Naive thymus-derived CD8-positive, alpha-beta T cell (primary cell): ENCODE results near the gene SCFD2. TPM values are rescaled to one million over a fixed set of nuclear protein-coding genes. Genes with fewer than 3 reads are reported as not detected.
"Not testable (repeated sequence)": the region's sequence is repeated elsewhere in the genome, so short reads cannot be mapped to it uniquely, and the experiment has no call there.

Experiments
- ATAC-seq, 2 donors: fragments of 150-1000 bp; cut with Tn5 transposase in 1 of 2; sonication (Bioruptor Pico), chemical (Tn5 transposase) in 1 of 2; 1 replicate in 1 of 2; 2 replicates in 1 of 2; pipeline ENCODE4 v1.10.0; 2021; ENCODE audit warnings: mild to moderate bottlenecking in 2 of 2, moderate library complexity in 2 of 2
- POLR2A ChIA-PET: fragments of 350-600 bp; sonication (Branson Sonifier 250); formaldehyde crosslinking; loops from one replicate; lab custom pipeline; 2021; ENCODE audit warnings: antibody characterized with exemption; lab: Charles Lee
- DNase-seq, 10 donors: peaks; one replicate each; pipeline versions ENCODE4 v3.0.0 to v3.0.0-alpha.2; 2020 to 2022
- H3K27ac Mint-ChIP-seq, 10 donors: one replicate each; pipeline ENCODE4 v1.8.0; 2020 to 2022; ENCODE audit warnings: mild to moderate bottlenecking in 10 of 10, mixed read lengths in 10 of 10, moderate library complexity in 4 of 10, inconsistent platforms in 1 of 10
- H3K27me3 Mint-ChIP-seq, 5 donors: one replicate each; pipeline ENCODE4 v1.8.0; 2021 to 2022; ENCODE audit warnings: mixed read lengths in 5 of 5
- H3K36me3 Mint-ChIP-seq, 3 donors: one replicate each; pipeline ENCODE4 v1.8.0; 2020 to 2022; ENCODE audit warnings: mixed read lengths in 3 of 3, mild to moderate bottlenecking in 2 of 3, inconsistent platforms in 1 of 3
- H3K4me1 Mint-ChIP-seq, 4 donors: one replicate each; pipeline ENCODE4 v1.8.0; 2021 to 2022; ENCODE audit warnings: mixed read lengths in 4 of 4
- H3K4me3 Mint-ChIP-seq, 10 donors: one replicate each; pipeline ENCODE4 v1.8.0; 2020 to 2022; ENCODE audit warnings: mild to moderate bottlenecking in 10 of 10, mixed read lengths in 10 of 10, moderate library complexity in 6 of 10, inconsistent platforms in 1 of 10
- H3K9me3 Mint-ChIP-seq, 9 donors: one replicate each; pipeline ENCODE4 v1.8.0; 2020 to 2022; ENCODE audit warnings: mixed read lengths in 9 of 9, mild to moderate bottlenecking in 3 of 9, inconsistent platforms in 1 of 9, moderate library complexity in 1 of 9
- polyA plus RNA-seq, 3 donors: library from polyadenylated mRNA; unstranded; fragments of 300-500 nt; fragmentation: Illumina TruSeq; gene quantifications; one replicate each; pipeline ENCODE4 v1.2.3, GENCODE V29; 2021
- total RNA-seq, 8 experiments: library from RNA in 2 of 8; stranded (reverse) in 2 of 8; gene quantifications; one replicate each; pipeline ENCODE4 v1.2.3 and lab custom pipeline; 2021 to 2026

Gene SCFD2
- total RNA-seq (10 to 100 TPM; 14.3 to 14.8 TPM), polyA plus RNA-seq (10 to 100 TPM; 17.2 to 21.7 (median 18.9) TPM), total RNA-seq (lab: John Stamatoyannopoulos, UW) (18.2 to 68.7 (median 41.1) reads per million in 6 experiments)

DNA sequence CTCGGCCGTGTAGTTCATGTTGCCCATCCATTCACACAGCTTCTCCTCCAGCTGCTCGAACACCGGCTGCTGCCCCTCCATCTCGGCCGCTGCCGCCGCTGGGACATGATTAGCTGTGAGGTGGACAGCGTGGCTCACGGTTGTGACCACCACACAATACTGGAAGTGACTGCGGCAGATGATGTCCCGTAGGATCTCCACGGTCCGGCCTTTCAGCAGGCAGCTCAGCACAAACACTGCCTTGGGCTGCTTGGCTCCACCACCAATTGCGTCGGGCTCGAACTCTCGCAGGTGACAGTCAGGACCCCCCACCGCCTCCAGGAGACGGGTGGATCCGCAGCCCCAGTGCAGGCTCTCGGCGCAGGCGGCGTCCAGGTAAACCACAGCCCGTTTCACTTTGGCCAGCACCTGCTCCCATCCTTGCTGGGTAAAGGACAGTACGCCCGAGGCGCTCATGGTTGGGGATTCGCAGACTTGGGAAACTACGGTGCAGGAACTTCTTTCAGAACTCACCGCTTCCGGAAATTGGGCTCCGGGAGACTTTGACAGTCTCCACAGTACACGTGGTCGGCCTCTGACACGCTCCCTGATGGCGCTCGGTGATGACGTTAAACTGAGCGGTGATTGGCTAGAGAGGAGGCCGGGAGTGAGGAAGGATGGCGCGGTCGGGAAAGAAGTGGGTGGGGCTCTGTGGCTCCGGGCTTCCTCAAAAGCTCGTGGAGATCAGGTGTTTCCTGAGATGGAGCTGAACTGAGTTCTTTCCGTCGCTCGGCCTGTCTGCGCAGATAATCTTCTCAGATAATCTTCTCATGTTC lies at the start of gene SCFD2:
Gene SCFD2 (minus strand): TSS at position 576 of the 815 bp plus-strand sequence.
- H3K36me3 Mint-ChIP-seq = peaks cover 0 to 2% (median 0%) of the 10 kb centered on the region in 3 donors
- H3K9me3 Mint-ChIP-seq = no peaks in the 10 kb centered on the region
- H3K27me3 Mint-ChIP-seq = peaks cover 0 to 6% (median 5%) of the 10 kb centered on the region in 5 donors
- H3K4me1 Mint-ChIP-seq = peaks cover 32 to 59% (median 49%) of the 10 kb centered on the region in 4 donors
- ATAC-seq (peak; percentile 95 to 96), DNase-seq (peak; percentile 86 to 98 (median 96))
- H3K4me3 Mint-ChIP-seq = peak within 1 kb of the TSS; percentile 92 to 99 (median 96)
- peak within 1 kb of the TSS; percentile 96 to 99 (median 98) for H3K27ac Mint-ChIP-seq
- POLR2A ChIA-PET = interaction anchor here (0.6 to 3.0 kb wide), 5 partner anchors 7 to 654 kb away, joined by 3 to 23 read pairs (median 4); partner anchors contain the start of gene FIP1L1

DNA sequence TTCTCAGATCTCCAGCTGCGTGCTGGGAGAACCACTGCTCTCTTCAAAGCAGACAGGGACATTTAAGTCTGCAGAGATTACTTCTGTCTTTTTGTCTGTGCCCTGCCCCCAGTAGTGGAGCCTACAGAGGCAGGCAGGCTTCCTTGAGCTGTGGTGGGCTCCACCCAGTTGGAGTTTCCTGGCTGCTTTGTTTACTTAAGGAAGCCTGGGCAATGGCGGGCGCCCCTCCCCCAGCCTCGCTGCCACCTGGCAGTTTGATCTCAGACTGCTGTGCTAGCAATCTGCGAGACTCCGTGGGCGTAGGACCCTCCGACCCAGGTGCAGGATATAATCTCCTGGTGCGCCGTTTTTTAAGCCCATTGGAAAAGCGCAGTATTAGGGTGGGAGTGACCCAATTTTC lies 43.6 kb upstream of the SCFD2 start:
- DNase-seq, ATAC-seq, POLR2A ChIA-PET, H3K27me3 Mint-ChIP-seq: not testable (repeated sequence)
- peaks cover 16 to 71% (median 45%) of the 10 kb centered on the region in 3 donors for H3K36me3 Mint-ChIP-seq
- peaks cover 28 to 61% (median 52%) of the 10 kb centered on the region in 4 donors for H3K4me1 Mint-ChIP-seq
- peak overlapping the region in 2 of 10 donors; percentile 22 to 48 for H3K27ac Mint-ChIP-seq
- H3K9me3 Mint-ChIP-seq = peaks cover 0 to 13% (median 0%) of the 10 kb centered on the region in 9 donors
- peak overlapping the region in 1 of 10 donors; percentile 24 for H3K4me3 Mint-ChIP-seq

DNA sequence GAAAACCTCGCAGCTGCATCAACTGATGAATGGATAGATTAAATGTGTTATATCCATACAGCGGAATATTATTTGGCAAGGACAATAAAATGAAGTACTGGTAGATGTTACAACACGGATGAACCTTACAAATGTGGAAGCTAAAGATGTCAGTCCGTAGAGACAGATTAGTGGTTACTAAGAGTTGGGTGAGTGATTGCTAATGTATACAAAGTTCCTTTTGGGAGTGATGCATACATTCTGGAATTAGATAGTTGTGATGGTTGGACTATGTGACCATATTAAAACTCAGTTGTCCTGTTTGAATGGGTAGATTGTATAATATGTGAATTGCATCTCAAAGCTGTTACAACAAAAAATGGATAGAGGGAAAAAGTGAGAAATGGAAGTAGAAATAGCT lies 14.4 kb upstream of the SCFD2 start:
- H3K27ac Mint-ChIP-seq = no peak overlapping the region
- DNase-seq = no peak
- no peak for ATAC-seq
- H3K4me3 Mint-ChIP-seq = peak overlapping the region in 6 of 10 donors; percentile 40 to 100 (median 72)
- H3K36me3 Mint-ChIP-seq = peaks cover 0 to 41% (median 3%) of the 10 kb centered on the region in 3 donors
- H3K9me3 Mint-ChIP-seq = no peaks in the 10 kb centered on the region
- H3K4me1 Mint-ChIP-seq = peaks cover 13 to 48% (median 41%) of the 10 kb centered on the region in 4 donors
- H3K27me3 Mint-ChIP-seq = peaks cover 0 to 3% (median under 1%) of the 10 kb centered on the region in 5 donors
- POLR2A ChIA-PET = no interaction called here

GRCh38 chr4:53378171-53378482 lies 12.3 kb upstream of the SCFD2 start:
- H3K36me3 Mint-ChIP-seq = peaks cover 0 to 22% (median 3%) of the 10 kb centered on the region in 3 donors
- no peak for ATAC-seq

GRCh38 chr4:53377319-53378170 lies 11.7 kb upstream of the SCFD2 start, which contains the start of gene FIP1L1:
Gene FIP1L1, plus strand, starts transcription at chr4:53377641. Its CDS starts 198 bp downstream, at chr4:53377839.
- peak; percentile 93 to 94 for ATAC-seq
- H3K36me3 Mint-ChIP-seq = peaks cover 0 to 16% (median 3%) of the 10 kb centered on the region in 3 donors
- peak; percentile 91 to 98 (median 96) for DNase-seq
- H3K4me3 Mint-ChIP-seq = peak within 1 kb of the TSS; percentile 95 to 100 (median 99)
- peaks cover under 1 to 9% (median 6%) of the 10 kb centered on the region in 5 donors for H3K27me3 Mint-ChIP-seq
- peak within 1 kb of the TSS; percentile 97 to 100 (median 99) for H3K27ac Mint-ChIP-seq
- H3K4me1 Mint-ChIP-seq = peaks cover 12 to 46% (median 40%) of the 10 kb centered on the region in 4 donors
- H3K9me3 Mint-ChIP-seq = no peaks in the 10 kb centered on the region
- POLR2A ChIA-PET = interaction anchor here (0.8 to 3.1 kb wide), 5 partner anchors 11 to 686 kb away, joined by 3 to 23 read pairs (median 3); partner anchors contain the start of gene SCFD2

More at GRCh38 chr4:53378171-53378482, 12.3 kb upstream of the SCFD2 start:
- peaks cover 12 to 48% (median 41%) of the 10 kb centered on the region in 4 donors for H3K4me1 Mint-ChIP-seq
- H3K27me3 Mint-ChIP-seq = peaks cover 0 to 6% (median 5%) of the 10 kb centered on the region in 5 donors
- peak overlapping the region; percentile 95 to 100 (median 99) for H3K4me3 Mint-ChIP-seq
- no peak for DNase-seq
- POLR2A ChIA-PET = interaction anchor here (0.8 to 3.1 kb wide), 5 partner anchors 12 to 685 kb away, joined by 3 to 23 read pairs (median 3); partner anchors contain the start of gene SCFD2
- H3K27ac Mint-ChIP-seq = peak overlapping the region; percentile 91 to 100 (median 99)
- no peaks in the 10 kb centered on the region for H3K9me3 Mint-ChIP-seq

GRCh38 chr4:53376900-53377299 lies 11.0 kb upstream of the SCFD2 start:
- H3K36me3 Mint-ChIP-seq = peaks cover 2 to 11% (median 3%) of the 10 kb centered on the region in 3 donors
- H3K9me3 Mint-ChIP-seq = no peaks in the 10 kb centered on the region
- peak overlapping the region; percentile 97 to 100 (median 99) for H3K27ac Mint-ChIP-seq
- POLR2A ChIA-PET = interaction anchor here (1.2 to 3.1 kb wide), 3 partner anchors 11 to 686 kb away, joined by 3 to 23 read pairs (median 4); partner anchors contain the start of gene SCFD2
- peak overlapping the region; percentile 95 to 100 (median 99) for H3K4me3 Mint-ChIP-seq
- ATAC-seq = no peak
- DNase-seq = peak in 1 of 10 donors; percentile 4
- peaks cover 12 to 46% (median 37%) of the 10 kb centered on the region in 4 donors for H3K4me1 Mint-ChIP-seq
- H3K27me3 Mint-ChIP-seq = peaks cover 7 to 13% (median 11%) of the 10 kb centered on the region in 5 donors

GRCh38 chr4:53374777-53375258 lies 9.0 kb upstream of the SCFD2 start:
- peaks cover 2 to 4% (median 4%) of the 10 kb centered on the region in 3 donors for H3K36me3 Mint-ChIP-seq
- POLR2A ChIA-PET = interaction anchor here (0.7 kb wide), 1 partner anchor 10 kb away, joined by 4 read pairs; no protein-coding TSS in a partner anchor
- DNase-seq (no peak), ATAC-seq (no peak)
- H3K27me3 Mint-ChIP-seq = peaks cover 14 to 23% (median 20%) of the 10 kb centered on the region in 5 donors
- H3K4me3 Mint-ChIP-seq = no peak overlapping the region
- no peak overlapping the region for H3K27ac Mint-ChIP-seq
- H3K9me3 Mint-ChIP-seq = no peaks in the 10 kb centered on the region
- H3K4me1 Mint-ChIP-seq = peaks cover 9 to 32% (median 25%) of the 10 kb centered on the region in 4 donors

DNA sequence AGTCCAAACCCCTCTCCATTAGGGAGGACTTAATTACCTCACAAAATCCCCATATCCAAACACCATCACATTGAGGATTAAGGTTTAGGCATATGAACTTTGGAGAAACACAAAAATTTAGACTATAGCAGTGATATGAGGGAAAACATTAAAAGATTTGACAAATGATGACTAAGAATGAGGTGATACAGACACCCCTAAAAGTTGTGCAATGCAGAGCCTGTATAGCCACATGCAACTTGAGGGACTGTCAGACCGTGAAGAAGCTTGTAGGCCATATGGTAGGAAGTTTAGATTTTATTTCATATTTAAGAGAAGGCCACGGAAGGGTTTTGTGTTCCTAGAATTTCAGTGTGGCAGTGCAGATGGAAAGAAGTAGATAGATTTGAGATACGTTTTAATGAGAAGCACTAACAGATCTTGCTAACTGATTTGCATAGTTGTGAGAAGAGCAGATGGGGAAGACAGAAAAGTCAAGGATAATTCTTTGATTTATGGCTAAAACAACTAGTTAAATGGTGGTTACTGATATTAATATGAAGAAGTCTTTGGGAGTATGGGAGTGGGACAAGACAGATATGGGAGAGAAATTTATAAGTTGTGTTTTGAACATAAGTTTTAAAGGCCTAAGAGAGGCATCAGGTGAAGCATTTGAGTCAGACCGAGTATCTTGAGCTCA lies 6.1 kb upstream of the SCFD2 start:
- H3K9me3 Mint-ChIP-seq = no peaks in the 10 kb centered on the region
- H3K27ac Mint-ChIP-seq = no peak overlapping the region
- peaks cover 14 to 23% (median 21%) of the 10 kb centered on the region in 5 donors for H3K27me3 Mint-ChIP-seq
- H3K4me3 Mint-ChIP-seq = no peak overlapping the region
- ATAC-seq (no peak), DNase-seq (no peak)
- POLR2A ChIA-PET = no interaction called here
- H3K4me1 Mint-ChIP-seq = peaks cover 4 to 7% (median 6%) of the 10 kb centered on the region in 4 donors
- peaks cover 0 to 4% (median 0%) of the 10 kb centered on the region in 3 donors for H3K36me3 Mint-ChIP-seq

DNA sequence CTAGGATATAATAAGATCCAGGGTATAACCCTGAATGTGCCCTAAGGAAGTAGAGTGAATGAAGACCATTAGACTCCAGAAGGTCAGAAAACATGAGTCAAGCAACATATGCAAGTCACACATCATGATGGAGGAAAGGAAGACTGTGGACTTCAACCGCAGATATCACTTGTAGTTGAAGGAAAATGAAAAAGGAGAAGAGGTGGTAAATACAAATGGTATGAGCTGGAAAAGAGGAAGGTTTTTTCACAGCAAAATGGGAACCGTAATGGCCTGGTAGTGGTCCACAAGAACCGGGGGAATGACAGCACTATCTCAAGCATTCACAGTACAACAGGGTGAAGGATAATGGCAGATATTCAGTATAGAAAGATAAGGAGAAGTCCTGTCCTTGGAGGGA lies 5.2 kb upstream of the SCFD2 start:
- no peak overlapping the region for H3K4me3 Mint-ChIP-seq
- H3K4me1 Mint-ChIP-seq = peaks cover 9 to 12% (median 10%) of the 10 kb centered on the region in 4 donors
- no peak overlapping the region for H3K27ac Mint-ChIP-seq
- DNase-seq = no peak
- H3K27me3 Mint-ChIP-seq = peaks cover 14 to 23% (median 21%) of the 10 kb centered on the region in 5 donors
- peaks cover 0 to 4% (median 0%) of the 10 kb centered on the region in 3 donors for H3K36me3 Mint-ChIP-seq
- no peaks in the 10 kb centered on the region for H3K9me3 Mint-ChIP-seq
- POLR2A ChIA-PET = no interaction called here
- ATAC-seq = no peak

DNA sequence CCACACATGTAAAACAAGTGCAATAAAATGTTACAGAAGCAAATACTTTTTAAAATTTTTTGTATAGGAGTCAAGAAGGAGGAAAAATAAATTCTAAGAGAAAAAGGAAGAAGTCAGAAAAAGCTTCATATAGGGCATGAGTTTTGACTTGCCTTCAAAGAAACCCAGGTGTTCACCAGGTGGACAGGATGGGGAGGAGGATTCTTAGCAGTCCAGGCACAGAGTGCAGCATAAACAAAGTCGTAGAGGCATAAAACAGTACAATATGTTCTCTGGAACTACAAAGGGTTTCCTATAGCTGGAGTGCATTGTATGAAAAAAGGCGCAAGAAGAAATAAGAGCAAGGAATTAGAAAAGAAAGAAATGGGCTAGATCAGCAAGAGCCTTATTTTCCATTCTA lies 1.9 kb upstream of the SCFD2 start:
- H3K27me3 Mint-ChIP-seq = peaks cover 8 to 19% (median 15%) of the 10 kb centered on the region in 5 donors
- H3K27ac Mint-ChIP-seq = peak overlapping the region in 2 of 10 donors; percentile 51 to 60
- ATAC-seq (no peak), DNase-seq (no peak)
- H3K4me3 Mint-ChIP-seq = peak overlapping the region in 2 of 10 donors; percentile 5 to 24
- POLR2A ChIA-PET = interaction anchor here (3.0 kb wide), 1 partner anchor 10 kb away, joined by 23 read pairs; the partner anchor contains the start of gene FIP1L1
- H3K9me3 Mint-ChIP-seq = no peaks in the 10 kb centered on the region
- H3K36me3 Mint-ChIP-seq = peaks cover 0 to 4% (median 0%) of the 10 kb centered on the region in 3 donors
- H3K4me1 Mint-ChIP-seq = peaks cover 19 to 39% (median 30%) of the 10 kb centered on the region in 4 donors

GRCh38 chr4:53366301-53366716 lies 448 bp upstream of the SCFD2 start:
- Mint-ChIP-seq H3K36me3 (peaks cover 0 to 2% (median 0%) of the 10 kb centered on the region in 3 donors), H3K9me3 (no peaks in the 10 kb centered on the region), H3K4me3 (peak overlapping the region; percentile 92 to 99 (median 96)), H3K27me3 (peaks cover 1 to 10% (median 10%) of the 10 kb centered on the region in 5 donors), H3K27ac (peak overlapping the region; percentile 96 to 99 (median 98)), H3K4me1 (peaks cover 28 to 53% (median 43%) of the 10 kb centered on the region in 4 donors)
- DNase-seq (no peak), ATAC-seq (peak; percentile 24 to 29)
- POLR2A ChIA-PET = interaction anchor here (0.6 to 3.0 kb wide), 3 partner anchors 11 to 655 kb away, joined by 3 to 23 read pairs (median 4); partner anchors contain the start of gene FIP1L1
